Heart left ventricle (tissue), 13 donors: ENCODE results near the gene CUEDC2.

Source experiments
- POLR2A ChIP-seq, 2 donors: fragments of 450-650 bp; IDR thresholded peaks; one replicate each; pipeline ENCODE4 v1.6.1; 2017; ENCODE audit warnings: antibody characterized with exemption in 2 of 2, mild to moderate bottlenecking in 2 of 2, moderate library complexity in 2 of 2
- TF ChIP-seq, protein P1 (sequence below), 12 donors: fragments of 200-600 bp; sonication (generic) in 4 of 12; IDR thresholded peaks; one replicate each; pipeline versions ENCODE4 v1.5.0 to v1.8.0; 2018 to 2022; ENCODE audit warnings: antibody characterized with exemption in 12 of 12, mild to moderate bottlenecking in 5 of 12
- donor health status: ischemic (EF 13 %, LVEDD 7.1; RV severe dilation, severe dysfunction).
- donor health status: DM: no; HTN: yes; CAD: no.
- donor health status: DM: no; HTN: no; CAD: no.
- donor health status: ischemic (EF 25% LVEDD 6.9; RV normal size, moderate dysfunction).
- donor health status: ischemic (EF 25% LVEDD 5.7; RV mildly dilated, moderate dysfunction).
- donor health status: ischemic (EF 35%, LVEDD 5.7; RV mildly dilated, moderate dysfunction).
- donor health status: nonischemic (EF 11% LVEDD 7.7; RV severe dilation, severe dysfunction).
- donor health status: DM: yes; HTN: yes; CAD: no.
- donor health status: PGD.
- donor health status: ischemic (EF 29% LVEDD 5.4; RV normal size, mild dysfunction).
- donor health status: nonischemic (EF 23%, LVEDD 6.1; RV moderate dilation, normal function).

DNA sequence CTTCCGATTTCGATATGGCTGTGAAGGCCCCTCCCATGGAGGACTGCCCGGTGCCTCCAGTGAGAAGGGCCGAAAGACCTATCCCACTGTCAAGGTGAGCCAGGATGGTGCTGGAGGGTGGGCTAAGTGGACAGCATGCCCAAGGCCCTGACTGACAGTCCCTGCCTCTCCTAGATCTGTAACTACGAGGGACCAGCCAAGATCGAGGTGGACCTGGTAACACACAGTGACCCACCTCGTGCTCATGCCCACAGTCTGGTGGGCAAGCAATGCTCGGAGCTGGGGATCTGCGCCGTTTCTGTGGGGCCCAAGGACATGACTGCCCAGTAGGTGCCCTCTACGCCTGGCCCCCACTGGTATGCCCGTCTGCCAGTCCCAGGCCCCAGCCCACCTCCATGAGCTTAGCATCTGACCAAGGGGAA is 35.6 kb downstream of the CUEDC2 start:
- no peak for TF ChIP-seq POLR2A (IDR thresholded peaks at IDR 0.05)
- TF ChIP-seq, protein P1, sequence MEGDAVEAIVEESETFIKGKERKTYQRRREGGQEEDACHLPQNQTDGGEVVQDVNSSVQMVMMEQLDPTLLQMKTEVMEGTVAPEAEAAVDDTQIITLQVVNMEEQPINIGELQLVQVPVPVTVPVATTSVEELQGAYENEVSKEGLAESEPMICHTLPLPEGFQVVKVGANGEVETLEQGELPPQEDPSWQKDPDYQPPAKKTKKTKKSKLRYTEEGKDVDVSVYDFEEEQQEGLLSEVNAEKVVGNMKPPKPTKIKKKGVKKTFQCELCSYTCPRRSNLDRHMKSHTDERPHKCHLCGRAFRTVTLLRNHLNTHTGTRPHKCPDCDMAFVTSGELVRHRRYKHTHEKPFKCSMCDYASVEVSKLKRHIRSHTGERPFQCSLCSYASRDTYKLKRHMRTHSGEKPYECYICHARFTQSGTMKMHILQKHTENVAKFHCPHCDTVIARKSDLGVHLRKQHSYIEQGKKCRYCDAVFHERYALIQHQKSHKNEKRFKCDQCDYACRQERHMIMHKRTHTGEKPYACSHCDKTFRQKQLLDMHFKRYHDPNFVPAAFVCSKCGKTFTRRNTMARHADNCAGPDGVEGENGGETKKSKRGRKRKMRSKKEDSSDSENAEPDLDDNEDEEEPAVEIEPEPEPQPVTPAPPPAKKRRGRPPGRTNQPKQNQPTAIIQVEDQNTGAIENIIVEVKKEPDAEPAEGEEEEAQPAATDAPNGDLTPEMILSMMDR (IDR thresholded peaks at IDR 0.05): no peak
